ENCODE results near the gene ACO2. TPM values are rescaled to one million over a fixed set of nuclear protein-coding genes. Genes with fewer than 3 reads are reported as not detected.
A peak's percentile ranks its signal among the peaks of the same experiment; 100 is the strongest.

Gene ACO2
- total and polyA plus RNA-seq, 2 donors: 29.7 to 33.9 TPM

- DNase-seq (ENCODE audit: low read depth in 6 of 9, low spot score in 9 of 9): no peak
- Histone ChIP-seq H3K27me3 (ENCODE audit: control insufficient read depth in 2 of 2, insufficient read depth in 1 of 2, low read length in 1 of 2) (no peaks in the 10 kb centered on the region), H3K9me3 (ENCODE audit: control insufficient read depth in 2 of 2, insufficient read depth in 1 of 2, low read length in 1 of 2) (no peaks in the 10 kb centered on the region), H3K4me1 (ENCODE audit: control insufficient read depth in 2 of 2, insufficient read depth in 2 of 2, low read length in 2 of 2) (peaks cover 0 to 2% of the 10 kb centered on the region in 2 donors), H3K36me3 (ENCODE audit: control insufficient read depth in 2 of 2, insufficient read depth in 2 of 2, low read length in 1 of 2) (peaks cover 0 to 7% of the 10 kb centered on the region in 2 donors), H3K27ac (ENCODE audit: low read depth in 1 of 2, low read length in 1 of 2) (no peak overlapping the region), H3K4me3 (ENCODE audit: low read length in 2 of 2) (no peak overlapping the region)
- 52% methylated on average over 2 of the region's 2 CpGs for WGBS
Observed at GRCh38 chr22:41482319-41482935, 13.5 kb downstream of the ACO2 start.

- 97% methylated on average over 7 of the region's 7 CpGs for WGBS
- no peak overlapping the region for H3K4me3 ChIP-seq (ENCODE audit: low read length in 2 of 2)
- DNase-seq (ENCODE audit: low read depth in 6 of 9, low spot score in 9 of 9): no peak
- no peaks in the 10 kb centered on the region for H3K27me3 ChIP-seq (ENCODE audit: control insufficient read depth in 2 of 2, insufficient read depth in 1 of 2, low read length in 1 of 2)
- H3K36me3 ChIP-seq (ENCODE audit: control insufficient read depth in 2 of 2, insufficient read depth in 2 of 2, low read length in 1 of 2): peaks cover 0 to 2% of the 10 kb centered on the region in 2 donors
- no peak overlapping the region for H3K27ac ChIP-seq (ENCODE audit: low read depth in 1 of 2, low read length in 1 of 2)
- no peaks in the 10 kb centered on the region for H3K4me1 ChIP-seq (ENCODE audit: control insufficient read depth in 2 of 2, insufficient read depth in 2 of 2, low read length in 2 of 2)
- no peaks in the 10 kb centered on the region for H3K9me3 ChIP-seq (ENCODE audit: control insufficient read depth in 2 of 2, insufficient read depth in 1 of 2, low read length in 1 of 2)
Observed at GRCh38 chr22:41485033-41485432, 16.1 kb downstream of the ACO2 start.

GRCh38 chr22:41487037-41487935 is 18.4 kb downstream of the ACO2 start:
- Histone ChIP-seq H3K27me3 (ENCODE audit: control insufficient read depth in 2 of 2, insufficient read depth in 1 of 2, low read length in 1 of 2) (no peaks in the 10 kb centered on the region), H3K9me3 (ENCODE audit: control insufficient read depth in 2 of 2, insufficient read depth in 1 of 2, low read length in 1 of 2) (no peaks in the 10 kb centered on the region), H3K36me3 (ENCODE audit: control insufficient read depth in 2 of 2, insufficient read depth in 2 of 2, low read length in 1 of 2) (no peaks in the 10 kb centered on the region), H3K4me3 (ENCODE audit: low read length in 2 of 2) (no peak overlapping the region), H3K4me1 (ENCODE audit: control insufficient read depth in 2 of 2, insufficient read depth in 2 of 2, low read length in 2 of 2) (no peaks in the 10 kb centered on the region), H3K27ac (ENCODE audit: low read depth in 1 of 2, low read length in 1 of 2) (no peak overlapping the region)
- WGBS: 96% methylated on average over 8 of the region's 8 CpGs
- DNase-seq (ENCODE audit: low read depth in 6 of 9, low spot score in 9 of 9): no peak

GRCh38 chr22:41488076-41488475 is 19.2 kb downstream of the ACO2 start:
- Histone ChIP-seq H3K4me3 (ENCODE audit: low read length in 2 of 2) (no peak overlapping the region), H3K36me3 (ENCODE audit: control insufficient read depth in 2 of 2, insufficient read depth in 2 of 2, low read length in 1 of 2) (no peaks in the 10 kb centered on the region), H3K4me1 (ENCODE audit: control insufficient read depth in 2 of 2, insufficient read depth in 2 of 2, low read length in 2 of 2) (no peaks in the 10 kb centered on the region), H3K9me3 (ENCODE audit: control insufficient read depth in 2 of 2, insufficient read depth in 1 of 2, low read length in 1 of 2) (no peaks in the 10 kb centered on the region), H3K27ac (ENCODE audit: low read depth in 1 of 2, low read length in 1 of 2) (no peak overlapping the region), H3K27me3 (ENCODE audit: control insufficient read depth in 2 of 2, insufficient read depth in 1 of 2, low read length in 1 of 2) (no peaks in the 10 kb centered on the region)
- WGBS: 97% methylated on average over 4 of the region's 4 CpGs
- DNase-seq (ENCODE audit: low read depth in 6 of 9, low spot score in 9 of 9): no peak

GRCh38 chr22:41488596-41489385 is 19.9 kb downstream of the ACO2 start:
- Histone ChIP-seq H3K36me3 (ENCODE audit: control insufficient read depth in 2 of 2, insufficient read depth in 2 of 2, low read length in 1 of 2) (no peaks in the 10 kb centered on the region), H3K27me3 (ENCODE audit: control insufficient read depth in 2 of 2, insufficient read depth in 1 of 2, low read length in 1 of 2) (no peaks in the 10 kb centered on the region), H3K4me3 (ENCODE audit: low read length in 2 of 2) (no peak overlapping the region), H3K27ac (ENCODE audit: low read depth in 1 of 2, low read length in 1 of 2) (no peak overlapping the region), H3K9me3 (ENCODE audit: control insufficient read depth in 2 of 2, insufficient read depth in 1 of 2, low read length in 1 of 2) (no peaks in the 10 kb centered on the region), H3K4me1 (ENCODE audit: control insufficient read depth in 2 of 2, insufficient read depth in 2 of 2, low read length in 2 of 2) (no peaks in the 10 kb centered on the region)
- no peak for DNase-seq (ENCODE audit: low read depth in 6 of 9, low spot score in 9 of 9)
- WGBS: 95% methylated on average over 3 of the region's 3 CpGs

- no peaks in the 10 kb centered on the region for H3K9me3 ChIP-seq (ENCODE audit: control insufficient read depth in 2 of 2, insufficient read depth in 1 of 2, low read length in 1 of 2)
- no peak overlapping the region for H3K27ac ChIP-seq (ENCODE audit: low read depth in 1 of 2, low read length in 1 of 2)
- WGBS: 95% methylated on average over 5 of the region's 5 CpGs
- H3K36me3 ChIP-seq (ENCODE audit: control insufficient read depth in 2 of 2, insufficient read depth in 2 of 2, low read length in 1 of 2): peaks cover 3 to 9% of the 10 kb centered on the region in 2 donors
- no peaks in the 10 kb centered on the region for H3K27me3 ChIP-seq (ENCODE audit: control insufficient read depth in 2 of 2, insufficient read depth in 1 of 2, low read length in 1 of 2)
- DNase-seq (ENCODE audit: low read depth in 6 of 9, low spot score in 9 of 9): no peak
- no peaks in the 10 kb centered on the region for H3K4me1 ChIP-seq (ENCODE audit: control insufficient read depth in 2 of 2, insufficient read depth in 2 of 2, low read length in 2 of 2)
- H3K4me3 ChIP-seq (ENCODE audit: low read length in 2 of 2): no peak overlapping the region
Observed at GRCh38 chr22:41491374-41492100, 22.6 kb downstream of the ACO2 start.

GRCh38 chr22:41498303-41498835 is 29.5 kb downstream of the ACO2 start:
- H3K4me3 ChIP-seq (ENCODE audit: low read length in 2 of 2): no peak overlapping the region
- 95% methylated on average over 6 of the region's 6 CpGs for WGBS
- no peak for DNase-seq (ENCODE audit: low read depth in 6 of 9, low spot score in 9 of 9)
- peak overlapping the region in 1 of 2 donors; percentile 8 for H3K27ac ChIP-seq (ENCODE audit: low read depth in 1 of 2, low read length in 1 of 2)
- peaks cover 26 to 33% of the 10 kb centered on the region in 2 donors for H3K36me3 ChIP-seq (ENCODE audit: control insufficient read depth in 2 of 2, insufficient read depth in 2 of 2, low read length in 1 of 2)
- no peaks in the 10 kb centered on the region for H3K4me1 ChIP-seq (ENCODE audit: control insufficient read depth in 2 of 2, insufficient read depth in 2 of 2, low read length in 2 of 2)
- no peaks in the 10 kb centered on the region for H3K9me3 ChIP-seq (ENCODE audit: control insufficient read depth in 2 of 2, insufficient read depth in 1 of 2, low read length in 1 of 2)
- H3K27me3 ChIP-seq (ENCODE audit: control insufficient read depth in 2 of 2, insufficient read depth in 1 of 2, low read length in 1 of 2): no peaks in the 10 kb centered on the region

GRCh38 chr22:41499624-41500280 is 30.8 kb downstream of the ACO2 start:
- Histone ChIP-seq H3K36me3 (ENCODE audit: control insufficient read depth in 2 of 2, insufficient read depth in 2 of 2, low read length in 1 of 2) (peaks cover 36 to 47% of the 10 kb centered on the region in 2 donors), H3K4me3 (ENCODE audit: low read length in 2 of 2) (no peak overlapping the region), H3K4me1 (ENCODE audit: control insufficient read depth in 2 of 2, insufficient read depth in 2 of 2, low read length in 2 of 2) (no peaks in the 10 kb centered on the region), H3K27ac (ENCODE audit: low read depth in 1 of 2, low read length in 1 of 2) (no peak overlapping the region), H3K27me3 (ENCODE audit: control insufficient read depth in 2 of 2, insufficient read depth in 1 of 2, low read length in 1 of 2) (no peaks in the 10 kb centered on the region), H3K9me3 (ENCODE audit: control insufficient read depth in 2 of 2, insufficient read depth in 1 of 2, low read length in 1 of 2) (no peaks in the 10 kb centered on the region)
- 97% methylated on average over 10 of the region's 10 CpGs for WGBS
- DNase-seq (ENCODE audit: low read depth in 6 of 9, low spot score in 9 of 9): no peak

Data from thymus (tissue), 11 donors.